HepG2 (cell line): ENCODE measurements around the gene FGGY. TPM values are rescaled to one million over a fixed set of nuclear protein-coding genes. Genes with fewer than 3 reads are reported as not detected.

Experiments used
- ATAC-seq: fragments of 200-7000 bp; cut with Tn5 transposase; 3 replicates; pipeline ENCODE4 v1.9.1; 2020; ENCODE audit warnings: mild to moderate bottlenecking, moderate library complexity
- BruUV-seq: library from RNA; stranded (reverse); fragments of 400-500 nt; replicated peaks from 2 replicates; lab custom pipeline; 2021; lab: Mats Ljungman, UMichigan
- CTCF ChIA-PET: fragments of 300-600 bp; formaldehyde crosslinking; extraction: SDS; loops from one replicate; lab custom pipeline; 2021; ENCODE audit warnings: low total read pairs, inconsistent platforms, low intra/inter-chr PET ratio; lab: Yijun Ruan, JAX
- POLR2A ChIA-PET: fragments of 350-600 bp; sonication (Branson Sonifier 250); formaldehyde crosslinking; loops from one replicate; lab custom pipeline; 2020; ENCODE audit warnings: antibody characterized with exemption, inconsistent platforms; lab: Yijun Ruan, JAX
- DNase-seq: peaks from one replicate; pipeline ENCODE4 v3.0.0-alpha.2; 2015; ENCODE audit warnings: low spot score
- FAIRE-seq: peaks from 3 replicates; lab custom pipeline; 2011; peaks lifted over from hg19 to GRCh38; lab: Jason Lieb, UNC
- H2AFZ ChIP-seq: one replicate; pipeline ENCODE4 v1.6.1; 2011; ENCODE audit warnings: low read length, inconsistent platforms
- H3K27ac ChIP-seq: fragments of 300-600 bp; 3 replicates; pipeline ENCODE4 v1.8.0; 2011; ENCODE audit warnings: mixed run types, mild to moderate bottlenecking, mixed read lengths, low read length, inconsistent platforms; ENCODE audit not compliant: insufficient read depth; ENCODE audit errors: extremely low read length
- H3K27me3 ChIP-seq, 2 experiments: fragments of 200-600 bp in 1 of 2; 2 replicates in 1 of 2; 3 replicates in 1 of 2; pipeline versions ENCODE4 v1.6.0 to v1.8.0; 2011; ENCODE audit warnings: low read length in 2 of 2, mild to moderate bottlenecking in 2 of 2, moderate library complexity in 2 of 2, inconsistent platforms in 1 of 2; ENCODE audit not compliant: insufficient read depth in 2 of 2, control insufficient read depth in 1 of 2
- H3K36me3 ChIP-seq, 2 experiments: fragments of 200-600 bp in 1 of 2; replicated peaks in 1 of 2; 2 replicates in 1 of 2; 3 replicates in 1 of 2; pipeline versions ENCODE4 v1.5.1 to v1.8.0; 2011; ENCODE audit warnings: low read length in 2 of 2, inconsistent platforms in 1 of 2; ENCODE audit not compliant: insufficient read depth in 2 of 2, control insufficient read depth in 1 of 2
- H3K4me1 ChIP-seq: 2 replicates; pipeline ENCODE4 v1.5.1; 2012; ENCODE audit warnings: low read length, inconsistent platforms; ENCODE audit not compliant: insufficient read depth
- H3K4me2 ChIP-seq: 2 replicates; pipeline ENCODE4 v1.6.0; 2011; ENCODE audit warnings: low read depth, low read length, inconsistent platforms
- H3K4me3 ChIP-seq, 3 experiments: fragments of 200-600 bp in 1 of 3; sonication (generic), shearing (Covaris generic) in 1 of 3; replicated peaks in 1 of 3; 2 replicates each; pipeline ENCODE4 v1.5.1; 2011 to 2016; ENCODE audit warnings: low read length in 3 of 3, inconsistent platforms in 2 of 3, low read depth in 2 of 3, mild to moderate bottlenecking in 2 of 3, control low read depth in 1 of 3, mixed read lengths in 1 of 3; ENCODE audit not compliant: insufficient read depth in 1 of 3
- H3K79me2 ChIP-seq: one replicate; pipeline ENCODE4 v1.6.1; 2011; ENCODE audit warnings: low read length, inconsistent platforms; ENCODE audit not compliant: insufficient read depth
- H3K9ac ChIP-seq: 2 replicates; pipeline ENCODE4 v1.6.0; 2011; ENCODE audit warnings: mild to moderate bottlenecking, low read depth, low read length, inconsistent platforms; ENCODE audit not compliant: insufficient read depth
- H3K9me3 ChIP-seq: 2 replicates; pipeline ENCODE4 v1.5.1; 2012; ENCODE audit warnings: mild to moderate bottlenecking, low read length
- H4K20me1 ChIP-seq: 2 replicates; pipeline ENCODE4 v1.6.0; 2011; ENCODE audit warnings: inconsistent platforms, mild to moderate bottlenecking, low read length, moderate library complexity; ENCODE audit not compliant: insufficient read depth
- KAT8 ChIP-seq: IDR thresholded peaks from 2 replicates; pipeline ENCODE4 v1.6.1; 2016; ENCODE audit warnings: missing genetic modification reagents, missing compliant biosample characterization
- NONO ChIP-seq, 2 experiments: fragments of 450-650 bp in 1 of 2; sonication (generic) in 1 of 2; formaldehyde crosslinking in 1 of 2; IDR thresholded peaks in 1 of 2; conservative IDR thresholded peaks in 1 of 2; 2 replicates each; pipeline versions ENCODE4 v1.6.1 to v1.8.0; 2017 to 2022; ENCODE audit warnings: mild to moderate bottlenecking in 1 of 2, missing genetic modification reagents in 1 of 2, moderate library complexity in 1 of 2
- PCBP1 ChIP-seq: fragments of 200-400 bp; formaldehyde crosslinking; IDR thresholded peaks from 2 replicates; pipeline ENCODE4 v1.6.1; 2017; ENCODE audit warnings: mild to moderate bottlenecking, low read depth, low read length, borderline replicate concordance
- RBFOX2 ChIP-seq: fragments of 200-400 bp; formaldehyde crosslinking; IDR thresholded peaks from 2 replicates; pipeline ENCODE4 v1.6.1; 2017; ENCODE audit warnings: low read depth, mild to moderate bottlenecking, low read length
- RELA ChIP-seq: sonication (generic); formaldehyde crosslinking; IDR thresholded peaks from 2 replicates; pipeline ENCODE4 v1.4.0; 2020; ENCODE audit warnings: missing genetic modification reagents
- TBP ChIP-seq: sonication (generic); formaldehyde crosslinking; IDR thresholded peaks from 2 replicates; pipeline ENCODE4 v1.5.0; 2020; ENCODE audit warnings: missing genetic modification reagents
- ZNF142 ChIP-seq: sonication (generic); formaldehyde crosslinking; IDR thresholded peaks from 2 replicates; pipeline ENCODE4 v1.4.0; 2020; ENCODE audit warnings: missing genetic modification reagents
- ZNF232 ChIP-seq: sonication (generic); formaldehyde crosslinking; IDR thresholded peaks from 2 replicates; pipeline ENCODE4 v1.4.0; 2020; ENCODE audit warnings: missing genetic modification reagents, borderline replicate concordance
- ZNF354B ChIP-seq: sonication (generic); formaldehyde crosslinking; IDR thresholded peaks from 2 replicates; pipeline ENCODE4 v1.8.0; 2022; ENCODE audit warnings: mild to moderate bottlenecking, missing genetic modification reagents
- ZNF644 ChIP-seq: IDR thresholded peaks from 2 replicates; pipeline ENCODE4 v1.6.1; 2016; ENCODE audit warnings: low read depth
- ZNF674 ChIP-seq: sonication (generic); formaldehyde crosslinking; IDR thresholded peaks from 2 replicates; pipeline ENCODE4 v1.5.0; 2020; ENCODE audit warnings: low read depth, mild to moderate bottlenecking, missing genetic modification reagents
- WGBS: methylation state at CpG from one replicate; pipeline ENCODE4 v1.1.6; 2017; ENCODE audit warnings: low lambda C conversion rate; 5-methylcytosine and 5-hydroxymethylcytosine counted together
- in situ Hi-C: cut with HindIII; loops from 2 replicates; pipeline ENCODE4 v1.10.0; 2017; ENCODE audit warnings: low pct_unique_long_range_greater_than_20kb; ENCODE audit not compliant: extremely low pct_ligation_motif_present
- intact Hi-C: fragments of 100-400 bp; cut with micrococcal nuclease; formaldehyde crosslinking; loops from one replicate; pipeline ENCODE4 v1.10.0; 2022; ENCODE audit not compliant: unreplicated experiment
- polyA plus RNA-seq, 8 experiments: library from polyadenylated mRNA; depleted of rRNA in 3 of 8; stranded (reverse) in 7 of 8; unstranded in 1 of 8; fragments of >200 nt; fragmentation: Illumina TruSeq in 4 of 8; extraction: Trizol in 4 of 8; gene quantifications; 2 replicates each; pipeline versions ENCODE4 v1.2.1 to v1.2.3, GENCODE V29; 2011 to 2016; ENCODE audit warnings: low read depth in 4 of 8, missing spikeins in 1 of 8, mixed read lengths in 1 of 8; ENCODE audit not compliant: insufficient read depth in 1 of 8
- total RNA-seq, 5 experiments: library from RNA; depleted of rRNA; stranded (reverse); fragments of >200 nt; fragmentation: Illumina TruSeq; extraction: Trizol; gene quantifications; 2 replicates each; pipeline ENCODE4 v1.2.3, GENCODE V29; 2016; ENCODE audit warnings: low read depth in 1 of 5
- TF ChIP-seq, protein P1 (sequence below): sonication (generic); formaldehyde crosslinking; IDR thresholded peaks from 2 replicates; pipeline ENCODE4 v1.9.0; 2021; ENCODE audit warnings: missing genetic modification reagents, borderline replicate concordance
- TF ChIP-seq, protein P2 (sequence below): sonication (generic); formaldehyde crosslinking; IDR thresholded peaks from 2 replicates; pipeline ENCODE4 v1.8.0; 2022; ENCODE audit warnings: mild to moderate bottlenecking, missing genetic modification reagents; ENCODE audit not compliant: insufficient replicate concordance

Gene FGGY
- total and polyA plus RNA-seq, 2 of the 13 experiments (the other 11 are each of a cell fraction or from before 2014, with no cell fraction given): 15.7 to 27.5 TPM

- POLR2A ChIA-PET: interaction anchor here (0.7 to 1.8 kb wide), 9 partner anchors 16 to 947 kb away, joined by 3 to 13 read pairs (median 3); partner anchors contain the start of genes FGGY, HOOK1 and JUN
- WGBS: 12% methylated on average over 9 of the region's 12 CpGs
- peak overlapping the region; percentile 71 for H3K4me2 ChIP-seq
- no peaks in the 10 kb centered on the region for H4K20me1 ChIP-seq
- peak overlapping the region; percentile 55 for H3K9ac ChIP-seq
- no peaks in the 10 kb centered on the region for H3K79me2 ChIP-seq
- ATAC-seq: peak; percentile 96
- H3K36me3 ChIP-seq: no peaks in the 10 kb centered on the region
- intact Hi-C loops: no loop called here
- H3K4me3 ChIP-seq: peak overlapping the region in 1 of 3 experiments; percentile 34; a peak in 1 of 6 replicates
- peak; percentile 95 for FAIRE-seq
- peak overlapping the region; percentile 73 for H3K27ac ChIP-seq
- no peaks in the 10 kb centered on the region for H3K27me3 ChIP-seq
- peak; percentile 93 for DNase-seq
- peaks cover 8% of the 10 kb centered on the region; the same call in 1 of the 2 replicates for H3K9me3 ChIP-seq
- BruUV-seq: TSS peak; percentile 88
- peaks cover 41% of the 10 kb centered on the region for H3K4me1 ChIP-seq
- in situ Hi-C loops: no loop called here
- CTCF ChIA-PET: no interaction called here
- H2AFZ ChIP-seq: peak overlapping the region; percentile 70
- no peak for TF ChIP-seq ZNF232 (CRISPR knock-in tag)
- TF ChIP-seq, protein P1, sequence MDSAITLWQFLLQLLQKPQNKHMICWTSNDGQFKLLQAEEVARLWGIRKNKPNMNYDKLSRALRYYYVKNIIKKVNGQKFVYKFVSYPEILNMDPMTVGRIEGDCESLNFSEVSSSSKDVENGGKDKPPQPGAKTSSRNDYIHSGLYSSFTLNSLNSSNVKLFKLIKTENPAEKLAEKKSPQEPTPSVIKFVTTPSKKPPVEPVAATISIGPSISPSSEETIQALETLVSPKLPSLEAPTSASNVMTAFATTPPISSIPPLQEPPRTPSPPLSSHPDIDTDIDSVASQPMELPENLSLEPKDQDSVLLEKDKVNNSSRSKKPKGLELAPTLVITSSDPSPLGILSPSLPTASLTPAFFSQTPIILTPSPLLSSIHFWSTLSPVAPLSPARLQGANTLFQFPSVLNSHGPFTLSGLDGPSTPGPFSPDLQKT (CRISPR knock-in tag): no peak
- TF ChIP-seq KAT8 (CRISPR knock-in tag): peak; percentile 82
- no peak for TF ChIP-seq ZNF142 (CRISPR knock-in tag)
- TF ChIP-seq TBP (CRISPR knock-in tag): no peak
- TF ChIP-seq RELA (CRISPR knock-in tag): no peak
- TF ChIP-seq NONO (IDR thresholded peaks at IDR 0.05): no peak
- 0 out of 2 replicates have a peak, but pooled peaks have one; percentile 30 for TF ChIP-seq NONO (CRISPR knock-in tag; conservative IDR thresholded peaks at IDR 0.05)
- TF ChIP-seq ZNF644 (CRISPR knock-in tag): peak; percentile 89
- TF ChIP-seq ZNF354B (CRISPR knock-in tag): no peak
- TF ChIP-seq RBFOX2: 0 out of 2 replicates have a peak, but pooled peaks have one; percentile 27
- no peak for TF ChIP-seq PCBP1
- TF ChIP-seq ZNF674 (CRISPR knock-in tag): no peak
- TF ChIP-seq, protein P2, sequence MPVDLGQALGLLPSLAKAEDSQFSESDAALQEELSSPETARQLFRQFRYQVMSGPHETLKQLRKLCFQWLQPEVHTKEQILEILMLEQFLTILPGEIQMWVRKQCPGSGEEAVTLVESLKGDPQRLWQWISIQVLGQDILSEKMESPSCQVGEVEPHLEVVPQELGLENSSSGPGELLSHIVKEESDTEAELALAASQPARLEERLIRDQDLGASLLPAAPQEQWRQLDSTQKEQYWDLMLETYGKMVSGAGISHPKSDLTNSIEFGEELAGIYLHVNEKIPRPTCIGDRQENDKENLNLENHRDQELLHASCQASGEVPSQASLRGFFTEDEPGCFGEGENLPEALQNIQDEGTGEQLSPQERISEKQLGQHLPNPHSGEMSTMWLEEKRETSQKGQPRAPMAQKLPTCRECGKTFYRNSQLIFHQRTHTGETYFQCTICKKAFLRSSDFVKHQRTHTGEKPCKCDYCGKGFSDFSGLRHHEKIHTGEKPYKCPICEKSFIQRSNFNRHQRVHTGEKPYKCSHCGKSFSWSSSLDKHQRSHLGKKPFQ: no peak
Measured at GRCh38 chr1:59730759-59731478, 434.0 kb downstream of the FGGY start.
